Progenitor cell of endocrine pancreas (in vitro differentiated cells): ENCODE data around the gene TRABD. TPM values are rescaled to one million over a fixed set of nuclear protein-coding genes. Genes with fewer than 3 reads are reported as not detected.

ENCODE experiments used
- DNase-seq: peaks from one replicate; pipeline ENCODE4 v3.0.0; 2021; ENCODE audit warnings: low spot score; ENCODE audit not compliant: unreplicated experiment
- H3K27ac Mint-ChIP-seq: 2 replicates; pipeline ENCODE4 v1.8.0; 2021; ENCODE audit warnings: mild to moderate bottlenecking, moderate library complexity, mixed read lengths
- H3K27me3 Mint-ChIP-seq: 2 replicates; pipeline ENCODE4 v1.8.0; 2021; ENCODE audit warnings: mixed read lengths
- H3K36me3 Mint-ChIP-seq: 2 replicates; pipeline ENCODE4 v1.8.0; 2022; ENCODE audit warnings: mixed read lengths; ENCODE audit not compliant: insufficient read depth
- H3K4me1 Mint-ChIP-seq: 2 replicates; pipeline ENCODE4 v1.8.0; 2021; ENCODE audit warnings: low read depth, mixed read lengths
- H3K4me3 Mint-ChIP-seq: 2 replicates; pipeline ENCODE4 v1.8.0; 2021; ENCODE audit warnings: low read depth, mild to moderate bottlenecking, moderate library complexity, mixed read lengths
- H3K9me3 Mint-ChIP-seq: 2 replicates; pipeline ENCODE4 v1.8.0; 2021; ENCODE audit warnings: low read depth, mixed read lengths
- CTCF ChIP-seq: fragments of 200-600 bp; sonication (generic); IDR thresholded peaks from one replicate; pipeline ENCODE4 v1.5.0; 2021; ENCODE audit warnings: antibody characterized with exemption, mild to moderate bottlenecking; ENCODE audit not compliant: unreplicated experiment
- total RNA-seq: library from RNA; stranded (reverse); gene quantifications from 2 replicates; pipeline ENCODE4 v1.2.1, GENCODE V29; 2021

Gene TRABD
- total RNA-seq, 1 donor from 2014 or later = 39.4 TPM

- Mint-ChIP-seq H3K9me3 (no peaks in the 10 kb centered on the region), H3K4me1 (no peaks in the 10 kb centered on the region), H3K36me3 (no peaks in the 10 kb centered on the region), H3K4me3 (no peak overlapping the region), H3K27ac (no peak overlapping the region), H3K27me3 (peaks cover 51% of the 10 kb centered on the region)
- TF ChIP-seq CTCF = no peak
- no peak for DNase-seq
Observed at GRCh38 chr22:50153756-50154140, 32.0 kb upstream of the TRABD start.

- Mint-ChIP-seq H3K9me3 (no peaks in the 10 kb centered on the region), H3K27ac (no peak overlapping the region), H3K36me3 (no peaks in the 10 kb centered on the region), H3K4me3 (no peak overlapping the region), H3K27me3 (peaks cover 40% of the 10 kb centered on the region), H3K4me1 (no peaks in the 10 kb centered on the region)
- TF ChIP-seq CTCF = no peak
- no peak for DNase-seq
Observed at GRCh38 chr22:50157709-50158375, 27.9 kb upstream of the TRABD start.

GRCh38 chr22:50160947-50161346, 24.8 kb upstream of the TRABD start:
- DNase-seq = no peak
- no peaks in the 10 kb centered on the region for H3K36me3 Mint-ChIP-seq
- no peak for TF ChIP-seq CTCF

GRCh38 chr22:50161508-50162390, 24.0 kb upstream of the TRABD start:
- Mint-ChIP-seq H3K36me3 (no peaks in the 10 kb centered on the region), H3K4me3 (no peak overlapping the region), H3K27me3 (peaks cover 34% of the 10 kb centered on the region), H3K4me1 (no peaks in the 10 kb centered on the region), H3K9me3 (no peaks in the 10 kb centered on the region), H3K27ac (no peak overlapping the region)
- DNase-seq = no peak
- no peak for TF ChIP-seq CTCF

More at GRCh38 chr22:50160947-50161346, 24.8 kb upstream of the TRABD start:
- no peak overlapping the region for H3K27ac Mint-ChIP-seq
- H3K4me1 Mint-ChIP-seq = no peaks in the 10 kb centered on the region
- H3K9me3 Mint-ChIP-seq = no peaks in the 10 kb centered on the region
- H3K27me3 Mint-ChIP-seq = peaks cover 36% of the 10 kb centered on the region
- H3K4me3 Mint-ChIP-seq = no peak overlapping the region

- H3K36me3 Mint-ChIP-seq = no peaks in the 10 kb centered on the region
- no peak for TF ChIP-seq CTCF
- H3K27ac Mint-ChIP-seq = no peak overlapping the region
- H3K27me3 Mint-ChIP-seq = peaks cover 26% of the 10 kb centered on the region
- no peak for DNase-seq
- H3K4me3 Mint-ChIP-seq = no peak overlapping the region
- H3K9me3 Mint-ChIP-seq = no peaks in the 10 kb centered on the region
- no peaks in the 10 kb centered on the region for H3K4me1 Mint-ChIP-seq
Observed at GRCh38 chr22:50162391-50162956, 23.2 kb upstream of the TRABD start.
